NCI-H1092 (cell line): ENCODE results near the gene DGCR8.

Experiments
- DNase-seq: peaks from one replicate; lab custom pipeline; 2025; lab: John Stamatoyannopoulos, UW

The DGCR8 gene

GRCh38 chr22:20109411-20110358, 29.6 kb downstream of the DGCR8 start:
- DNase-seq: no peak

- no peak for DNase-seq
Measured at GRCh38 chr22:20110359-20110985, 30.4 kb downstream of the DGCR8 start.

- no peak for DNase-seq
Measured at GRCh38 chr22:20111045-20111688, 31.1 kb downstream of the DGCR8 start.

- no peak for DNase-seq
Measured at GRCh38 chr22:20111689-20112622, 31.9 kb downstream of the DGCR8 start.

- no peak for DNase-seq
Measured at GRCh38 chr22:20112623-20113511, 32.8 kb downstream of the DGCR8 start.

GRCh38 chr22:20113551-20114310, 33.7 kb downstream of the DGCR8 start:
- DNase-seq: no peak

- no peak for DNase-seq
Measured at GRCh38 chr22:20114506-20115475, 34.8 kb downstream of the DGCR8 start.

- no peak for DNase-seq
Measured at GRCh38 chr22:20115691-20116375, 35.8 kb downstream of the DGCR8 start, which contains the start of gene RANBP1. Gene RANBP1, plus strand, starts transcription at chr22:20116104. Its CDS starts 81 bp downstream, at chr22:20116185.

GRCh38 chr22:20116376-20116950, 36.4 kb downstream of the DGCR8 start:
- DNase-seq: no peak

- peak; percentile 96 for DNase-seq
Measured at GRCh38 chr22:20116951-20117632, 37.1 kb downstream of the DGCR8 start, which contains the start of gene TRMT2A. Gene TRMT2A, minus strand, starts transcription at chr22:20117226. Its CDS starts 320 bp downstream, at chr22:20116906.

- no peak for DNase-seq
Measured at GRCh38 chr22:20117633-20118299, 37.7 kb downstream of the DGCR8 start.

- no peak for DNase-seq
Measured at GRCh38 chr22:20118300-20119020, 38.4 kb downstream of the DGCR8 start.

GRCh38 chr22:20121856-20122415, 41.9 kb downstream of the DGCR8 start:
- DNase-seq: no peak

- no peak for DNase-seq
Measured at GRCh38 chr22:20123366-20124082, 43.5 kb downstream of the DGCR8 start.
